ENCODE results near the gene CYP26B1. TPM values are rescaled to one million over a fixed set of nuclear protein-coding genes. Genes with fewer than 3 reads are reported as not detected.

Gene CYP26B1
- total and polyA plus RNA-seq, 9 of the 15 experiments (the other 6 are each of a cell fraction or from before 2014, with no cell fraction given): 0.01 to 0.13 (median 0.04) TPM; not detected in 6

GRCh38 chr2:72092111-72092510 lies 55.6 kb downstream of the CYP26B1 start:
- H3K27ac ChIP-seq (ENCODE audit: extremely low read depth, low read depth, low read length): no peak overlapping the region
- no peak for ATAC-seq
- H3K9ac ChIP-seq (ENCODE audit: insufficient read depth in 1 of 2, low read depth in 2 of 2, low read length in 2 of 2): no peak overlapping the region
- intact Hi-C loops (cut with micrococcal nuclease) (no loop called here), in situ Hi-C loops (cut with MboI) (no loop called here)
- H3K9me3 ChIP-seq (replicated peaks; ENCODE audit: control insufficient read depth, insufficient read depth, low read depth, low read length): no peaks in the 10 kb centered on the region
- 0% methylated on average over 6 of the region's 6 CpGs for WGBS (ENCODE audit: insufficient coverage, low coverage, missing lambda C conversion rate)
- no peak overlapping the region for H2AFZ ChIP-seq (ENCODE audit: low read depth, low read length)
- H4K20me1 ChIP-seq (replicated peaks; ENCODE audit: control insufficient read depth, insufficient read depth, low read length): no peaks in the 10 kb centered on the region
- no peaks in the 10 kb centered on the region; a peak in 3 of 5 replicates for H3K4me1 ChIP-seq (replicated peaks in 1 of 2; ENCODE audit: control insufficient read depth in 2 of 2, insufficient read depth in 2 of 2, low read length in 2 of 2)
- no peaks in the 10 kb centered on the region for H3K36me3 ChIP-seq (ENCODE audit: control insufficient read depth, insufficient read depth, low read length)
- H3K79me2 ChIP-seq (ENCODE audit: control insufficient read depth, insufficient read depth, low read length): no peaks in the 10 kb centered on the region
- BruUV-seq (replicated peaks): no TSS peak
- FAIRE-seq: no peak
- ChIA-PET CTCF (ENCODE audit: low intra/inter-chr PET ratio) (no interaction called here), POLR2A (no interaction called here)
- no peak overlapping the region for H3K4me2 ChIP-seq (ENCODE audit: insufficient read depth, low read length)
- DNase-seq (ENCODE audit: extremely low read depth in 1 of 4, low spot score in 3 of 4): no peak
- peaks cover 0 to under 1% of the 10 kb centered on the region in 2 experiments; a peak in 2 of 5 replicates for H3K27me3 ChIP-seq (ENCODE audit: control insufficient read depth in 2 of 2, insufficient read depth in 2 of 2, low read length in 2 of 2)
- H3K9me1 ChIP-seq (ENCODE audit: control insufficient read depth, insufficient read depth, low read length): no peaks in the 10 kb centered on the region
- H3K4me3 ChIP-seq: no peak overlapping the region
- no peak for TF ChIP-seq DIDO1 (tag; IDR thresholded peaks at IDR 0.05; ENCODE audit: low read depth)
- TF ChIP-seq POLR2AphosphoS5 (IDR thresholded peaks at IDR 0.05; ENCODE audit: control insufficient read depth, insufficient read depth, low read depth, low read length): no peak
- TF ChIP-seq, protein P1, sequence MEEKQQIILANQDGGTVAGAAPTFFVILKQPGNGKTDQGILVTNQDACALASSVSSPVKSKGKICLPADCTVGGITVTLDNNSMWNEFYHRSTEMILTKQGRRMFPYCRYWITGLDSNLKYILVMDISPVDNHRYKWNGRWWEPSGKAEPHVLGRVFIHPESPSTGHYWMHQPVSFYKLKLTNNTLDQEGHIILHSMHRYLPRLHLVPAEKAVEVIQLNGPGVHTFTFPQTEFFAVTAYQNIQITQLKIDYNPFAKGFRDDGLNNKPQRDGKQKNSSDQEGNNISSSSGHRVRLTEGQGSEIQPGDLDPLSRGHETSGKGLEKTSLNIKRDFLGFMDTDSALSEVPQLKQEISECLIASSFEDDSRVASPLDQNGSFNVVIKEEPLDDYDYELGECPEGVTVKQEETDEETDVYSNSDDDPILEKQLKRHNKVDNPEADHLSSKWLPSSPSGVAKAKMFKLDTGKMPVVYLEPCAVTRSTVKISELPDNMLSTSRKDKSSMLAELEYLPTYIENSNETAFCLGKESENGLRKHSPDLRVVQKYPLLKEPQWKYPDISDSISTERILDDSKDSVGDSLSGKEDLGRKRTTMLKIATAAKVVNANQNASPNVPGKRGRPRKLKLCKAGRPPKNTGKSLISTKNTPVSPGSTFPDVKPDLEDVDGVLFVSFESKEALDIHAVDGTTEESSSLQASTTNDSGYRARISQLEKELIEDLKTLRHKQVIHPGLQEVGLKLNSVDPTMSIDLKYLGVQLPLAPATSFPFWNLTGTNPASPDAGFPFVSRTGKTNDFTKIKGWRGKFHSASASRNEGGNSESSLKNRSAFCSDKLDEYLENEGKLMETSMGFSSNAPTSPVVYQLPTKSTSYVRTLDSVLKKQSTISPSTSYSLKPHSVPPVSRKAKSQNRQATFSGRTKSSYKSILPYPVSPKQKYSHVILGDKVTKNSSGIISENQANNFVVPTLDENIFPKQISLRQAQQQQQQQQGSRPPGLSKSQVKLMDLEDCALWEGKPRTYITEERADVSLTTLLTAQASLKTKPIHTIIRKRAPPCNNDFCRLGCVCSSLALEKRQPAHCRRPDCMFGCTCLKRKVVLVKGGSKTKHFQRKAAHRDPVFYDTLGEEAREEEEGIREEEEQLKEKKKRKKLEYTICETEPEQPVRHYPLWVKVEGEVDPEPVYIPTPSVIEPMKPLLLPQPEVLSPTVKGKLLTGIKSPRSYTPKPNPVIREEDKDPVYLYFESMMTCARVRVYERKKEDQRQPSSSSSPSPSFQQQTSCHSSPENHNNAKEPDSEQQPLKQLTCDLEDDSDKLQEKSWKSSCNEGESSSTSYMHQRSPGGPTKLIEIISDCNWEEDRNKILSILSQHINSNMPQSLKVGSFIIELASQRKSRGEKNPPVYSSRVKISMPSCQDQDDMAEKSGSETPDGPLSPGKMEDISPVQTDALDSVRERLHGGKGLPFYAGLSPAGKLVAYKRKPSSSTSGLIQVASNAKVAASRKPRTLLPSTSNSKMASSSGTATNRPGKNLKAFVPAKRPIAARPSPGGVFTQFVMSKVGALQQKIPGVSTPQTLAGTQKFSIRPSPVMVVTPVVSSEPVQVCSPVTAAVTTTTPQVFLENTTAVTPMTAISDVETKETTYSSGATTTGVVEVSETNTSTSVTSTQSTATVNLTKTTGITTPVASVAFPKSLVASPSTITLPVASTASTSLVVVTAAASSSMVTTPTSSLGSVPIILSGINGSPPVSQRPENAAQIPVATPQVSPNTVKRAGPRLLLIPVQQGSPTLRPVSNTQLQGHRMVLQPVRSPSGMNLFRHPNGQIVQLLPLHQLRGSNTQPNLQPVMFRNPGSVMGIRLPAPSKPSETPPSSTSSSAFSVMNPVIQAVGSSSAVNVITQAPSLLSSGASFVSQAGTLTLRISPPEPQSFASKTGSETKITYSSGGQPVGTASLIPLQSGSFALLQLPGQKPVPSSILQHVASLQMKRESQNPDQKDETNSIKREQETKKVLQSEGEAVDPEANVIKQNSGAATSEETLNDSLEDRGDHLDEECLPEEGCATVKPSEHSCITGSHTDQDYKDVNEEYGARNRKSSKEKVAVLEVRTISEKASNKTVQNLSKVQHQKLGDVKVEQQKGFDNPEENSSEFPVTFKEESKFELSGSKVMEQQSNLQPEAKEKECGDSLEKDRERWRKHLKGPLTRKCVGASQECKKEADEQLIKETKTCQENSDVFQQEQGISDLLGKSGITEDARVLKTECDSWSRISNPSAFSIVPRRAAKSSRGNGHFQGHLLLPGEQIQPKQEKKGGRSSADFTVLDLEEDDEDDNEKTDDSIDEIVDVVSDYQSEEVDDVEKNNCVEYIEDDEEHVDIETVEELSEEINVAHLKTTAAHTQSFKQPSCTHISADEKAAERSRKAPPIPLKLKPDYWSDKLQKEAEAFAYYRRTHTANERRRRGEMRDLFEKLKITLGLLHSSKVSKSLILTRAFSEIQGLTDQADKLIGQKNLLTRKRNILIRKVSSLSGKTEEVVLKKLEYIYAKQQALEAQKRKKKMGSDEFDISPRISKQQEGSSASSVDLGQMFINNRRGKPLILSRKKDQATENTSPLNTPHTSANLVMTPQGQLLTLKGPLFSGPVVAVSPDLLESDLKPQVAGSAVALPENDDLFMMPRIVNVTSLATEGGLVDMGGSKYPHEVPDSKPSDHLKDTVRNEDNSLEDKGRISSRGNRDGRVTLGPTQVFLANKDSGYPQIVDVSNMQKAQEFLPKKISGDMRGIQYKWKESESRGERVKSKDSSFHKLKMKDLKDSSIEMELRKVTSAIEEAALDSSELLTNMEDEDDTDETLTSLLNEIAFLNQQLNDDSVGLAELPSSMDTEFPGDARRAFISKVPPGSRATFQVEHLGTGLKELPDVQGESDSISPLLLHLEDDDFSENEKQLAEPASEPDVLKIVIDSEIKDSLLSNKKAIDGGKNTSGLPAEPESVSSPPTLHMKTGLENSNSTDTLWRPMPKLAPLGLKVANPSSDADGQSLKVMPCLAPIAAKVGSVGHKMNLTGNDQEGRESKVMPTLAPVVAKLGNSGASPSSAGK (IDR thresholded peaks at IDR 0.05): no peak
- TF ChIP-seq MECOM (CRISPR knock-in tag; IDR thresholded peaks at IDR 0.05): no peak
- TF ChIP-seq CGGBP1 (CRISPR knock-in tag; IDR thresholded peaks at IDR 0.05): no peak
- no peak for TF ChIP-seq SMARCB1 (IDR thresholded peaks at IDR 0.05; ENCODE audit: insufficient read length, low read depth)
- no peak for TF ChIP-seq SIN3A (IDR thresholded peaks at IDR 0.05; ENCODE audit: borderline replicate concordance in 2 of 2, control insufficient read depth in 1 of 2, low read depth in 2 of 2, low read length in 2 of 2)
- no peak for TF ChIP-seq MITF (IDR thresholded peaks at IDR 0.05)
- TF ChIP-seq NCOA4 (IDR thresholded peaks at IDR 0.05; ENCODE audit: partially characterized antibody): no peak
